ENCODE results near the gene MCEMP1.

DNA sequence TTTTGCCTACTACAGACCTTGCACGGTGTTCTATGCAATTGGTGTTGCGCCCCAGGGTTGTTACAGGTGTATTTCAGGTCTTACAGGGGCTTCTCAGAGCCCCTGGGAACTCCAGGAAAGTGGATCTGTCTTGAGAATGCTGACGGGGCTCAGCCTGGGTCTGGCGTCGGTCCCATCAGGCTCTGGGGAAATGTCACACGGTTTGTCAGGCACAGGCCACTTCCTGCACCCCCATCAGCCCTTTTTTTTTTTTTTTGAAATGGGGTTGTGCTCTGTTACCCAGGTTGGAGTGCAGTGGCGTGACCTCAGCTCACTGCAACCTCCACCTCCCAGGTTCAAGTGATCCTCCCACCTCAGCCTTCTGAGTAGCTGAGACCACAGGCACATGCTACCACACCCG lies 41.8 kb downstream of the MCEMP1 start:
- TF ChIP-seq CTCF (IDR thresholded peaks at IDR 0.05; ENCODE audit: low read depth, low read length, poor library complexity, severe bottlenecking) (no peak), EZH2phosphoT487 (IDR thresholded peaks at IDR 0.05; ENCODE audit: borderline replicate concordance, low read length) (no peak)

Measured in DOHH2 (cell line).